CD4-positive, alpha-beta T cell treated with Interleukin-15 for 1 hour (primary cell): Measurements from ENCODE around the gene DNAH1.
A peak's percentile ranks its signal among the peaks of the same experiment; 100 is the strongest.

Experiments used
- DNase-seq: peaks from one replicate; pipeline ENCODE4 v3.0.0-alpha.2; 2020

Gene DNAH1

GRCh38 chr3:52406791-52407510 lies 90.8 kb downstream of the DNAH1 start:
- peak; percentile 11 for DNase-seq

DNA sequence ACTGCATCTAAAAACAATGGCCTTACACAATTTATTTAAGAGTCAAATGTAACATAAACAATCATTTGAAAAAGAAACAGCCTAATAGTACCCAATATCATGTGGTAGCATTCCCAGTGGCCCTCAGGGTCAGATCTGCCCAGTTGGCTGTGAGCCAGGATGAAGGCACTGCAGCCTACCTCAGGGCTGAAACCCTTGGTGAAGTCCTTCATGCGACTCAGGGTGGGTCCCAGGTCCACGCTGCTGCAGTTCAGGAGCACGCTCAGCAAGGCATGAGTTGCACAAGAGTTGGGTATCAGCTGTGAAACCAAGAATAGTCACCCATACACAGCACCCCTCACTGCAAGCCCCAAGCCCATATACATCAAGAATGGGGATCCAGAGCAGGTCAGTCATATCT lies 91.7 kb downstream of the DNAH1 start:
- DNase-seq, result no peak

DNA sequence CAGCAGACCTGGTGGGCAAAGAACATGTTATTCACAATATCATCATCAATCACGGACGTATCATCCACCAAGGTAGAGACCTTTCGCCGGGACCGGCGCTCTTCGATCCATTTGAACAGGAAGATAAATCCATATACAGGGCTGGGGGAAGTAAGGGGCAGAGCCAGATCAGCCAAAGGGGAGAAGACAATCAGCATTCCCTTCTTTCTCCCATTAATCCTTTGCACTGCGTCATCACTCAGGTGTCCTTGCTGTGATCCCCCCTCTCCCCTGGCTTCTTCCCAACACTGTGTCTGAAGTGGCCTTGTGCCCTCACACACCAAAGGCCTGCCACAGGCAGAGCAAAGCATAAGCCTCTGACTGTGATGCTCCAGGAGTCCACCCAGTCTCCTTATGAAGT lies 92.3 kb downstream of the DNAH1 start:
- no peak for DNase-seq

DNA sequence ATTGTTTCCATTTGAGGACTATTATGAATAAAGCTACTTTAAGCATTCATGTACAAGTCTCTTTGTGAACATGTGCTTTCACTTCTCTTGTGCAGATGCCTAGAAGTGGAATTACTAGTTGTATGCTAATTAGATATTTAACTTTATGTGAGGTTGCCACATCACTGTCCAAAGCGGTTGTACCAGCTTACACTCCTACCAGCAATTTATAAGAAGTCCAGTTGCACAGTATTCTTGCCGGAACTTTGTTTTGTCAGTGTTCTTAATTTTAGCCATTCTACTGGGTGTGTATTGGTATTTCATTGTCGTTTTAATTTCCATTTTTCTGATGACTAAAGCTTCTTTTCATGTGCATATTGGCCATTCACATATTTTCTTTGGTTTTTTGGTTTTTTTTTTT lies 99.7 kb downstream of the DNAH1 start:
- DNase-seq, result no peak

DNA sequence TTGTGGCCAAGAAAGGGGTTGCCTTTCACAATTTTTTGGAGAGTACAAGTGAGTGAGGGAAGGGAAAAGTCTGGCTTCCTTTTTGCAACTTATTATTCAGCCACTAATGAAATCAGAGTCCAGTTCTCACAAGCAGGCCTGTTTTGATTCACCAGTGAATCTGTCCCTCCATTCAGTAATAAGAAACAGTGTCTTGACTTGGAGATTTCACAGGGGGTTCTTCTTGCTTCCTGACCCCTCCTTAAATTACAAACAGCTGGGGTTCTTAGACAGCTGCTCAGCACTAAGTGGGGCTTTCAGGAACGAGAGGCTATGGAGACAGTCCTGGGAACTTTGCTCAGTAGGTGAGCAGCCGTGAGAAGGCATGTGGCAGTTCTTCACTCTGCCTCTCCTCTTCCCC lies 104.3 kb downstream of the DNAH1 start:
- no peak for DNase-seq

DNA sequence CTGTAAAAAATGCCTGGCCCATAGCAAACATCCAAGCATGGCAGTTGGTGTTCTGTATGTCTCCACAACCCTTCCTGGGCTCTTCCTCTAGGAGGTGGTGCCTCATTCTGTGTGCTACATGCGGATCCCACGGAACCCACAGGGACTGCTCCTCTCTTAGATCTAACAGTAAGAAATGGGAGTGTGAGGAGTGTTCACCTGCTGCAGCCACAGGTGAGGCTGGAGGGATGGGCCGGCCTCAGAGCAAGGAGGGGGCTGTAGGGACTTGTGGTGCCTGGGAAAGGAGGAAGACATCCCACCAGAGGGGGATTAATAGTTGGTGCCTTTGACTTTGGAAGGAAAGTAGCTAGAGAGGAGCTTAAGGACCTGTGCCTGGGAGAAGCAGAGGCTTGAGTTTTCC lies 106.5 kb downstream of the DNAH1 start:
- DNase-seq, result no peak

DNA sequence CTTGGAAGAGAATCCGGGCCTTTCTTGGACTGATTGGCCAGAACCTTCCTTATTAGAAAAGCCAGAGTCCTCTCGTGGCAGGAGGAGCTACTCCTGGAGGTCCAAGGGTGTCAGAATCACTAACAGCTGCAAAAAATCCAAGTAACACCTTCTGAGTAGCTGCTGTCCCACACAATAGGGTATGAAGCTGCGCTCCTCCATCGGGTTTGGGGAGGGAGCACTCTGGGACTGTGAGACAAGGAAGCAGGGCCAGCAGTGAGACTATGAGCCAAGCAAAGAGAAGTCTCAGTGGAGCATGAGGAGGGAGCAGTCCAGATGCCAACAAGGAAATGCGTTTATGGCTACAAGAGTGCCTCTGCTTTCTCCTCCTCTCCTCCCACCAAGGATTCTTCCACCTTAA lies 107.1 kb downstream of the DNAH1 start:
- DNase-seq, result no peak

- peak; percentile 45 for DNase-seq
Measured at GRCh38 chr3:52428151-52429005, 112.3 kb downstream of the DNAH1 start.

DNA sequence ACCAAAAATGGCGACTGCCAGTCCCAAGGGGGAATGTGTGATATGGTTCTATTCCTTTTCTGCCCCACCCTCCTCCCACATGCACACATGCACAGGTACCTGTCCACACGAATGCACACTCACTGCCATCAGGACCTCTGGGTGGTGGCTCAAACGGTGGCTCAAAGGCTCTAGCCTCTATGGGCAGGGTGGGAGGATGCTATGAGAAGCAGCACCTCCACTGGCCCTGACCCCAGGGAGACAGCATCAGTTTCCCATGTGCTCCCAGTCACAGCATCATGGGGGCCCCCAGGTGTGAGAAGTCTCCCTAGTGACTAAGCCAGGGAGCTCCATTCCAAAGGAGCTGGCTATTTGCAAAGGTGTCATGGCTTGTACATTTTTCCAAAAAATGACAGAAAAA lies 112.9 kb downstream of the DNAH1 start:
- DNase-seq, result no peak

- DNase-seq, result no peak
Measured at GRCh38 chr3:52429779-52430415, 113.8 kb downstream of the DNAH1 start.

GRCh38 chr3:52430416-52430810 lies 114.3 kb downstream of the DNAH1 start:
- no peak for DNase-seq

DNA sequence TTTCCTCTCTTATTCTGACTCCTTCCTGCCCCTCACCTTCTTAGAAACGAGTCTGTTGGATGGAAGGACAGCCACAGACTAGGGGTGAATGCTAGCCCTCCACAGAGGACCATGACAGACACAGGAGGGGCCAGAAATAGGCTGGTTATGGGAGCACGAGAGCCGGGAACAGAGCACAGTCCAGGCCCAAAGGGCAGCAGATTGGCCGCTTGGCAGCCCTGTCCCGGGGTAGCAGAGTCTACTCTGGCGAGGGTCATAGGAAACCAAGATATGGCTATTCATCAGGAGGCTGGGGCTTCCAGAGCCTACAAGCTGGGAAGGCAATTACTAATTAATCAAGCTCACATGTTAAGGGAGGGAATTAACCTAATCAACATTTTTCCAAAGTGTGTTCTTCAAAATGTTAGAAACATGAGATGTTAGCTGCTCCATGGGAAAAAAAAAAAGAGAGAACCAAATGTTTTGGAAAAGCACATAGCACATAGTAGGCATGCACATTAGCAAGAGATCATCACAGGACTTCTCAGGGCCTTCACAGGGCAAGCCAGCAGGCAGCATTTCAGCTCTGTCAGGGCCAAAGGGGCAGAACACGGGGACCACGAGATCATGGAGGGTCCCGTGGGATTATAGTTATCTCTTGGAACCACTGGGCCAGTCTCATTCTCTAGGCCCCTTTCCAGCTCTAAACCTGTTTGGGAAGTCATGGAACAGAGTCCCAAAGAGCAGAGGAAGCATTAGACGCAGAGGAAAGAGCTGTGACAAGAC lies 115.5 kb downstream of the DNAH1 start:
- no peak for DNase-seq

DNA sequence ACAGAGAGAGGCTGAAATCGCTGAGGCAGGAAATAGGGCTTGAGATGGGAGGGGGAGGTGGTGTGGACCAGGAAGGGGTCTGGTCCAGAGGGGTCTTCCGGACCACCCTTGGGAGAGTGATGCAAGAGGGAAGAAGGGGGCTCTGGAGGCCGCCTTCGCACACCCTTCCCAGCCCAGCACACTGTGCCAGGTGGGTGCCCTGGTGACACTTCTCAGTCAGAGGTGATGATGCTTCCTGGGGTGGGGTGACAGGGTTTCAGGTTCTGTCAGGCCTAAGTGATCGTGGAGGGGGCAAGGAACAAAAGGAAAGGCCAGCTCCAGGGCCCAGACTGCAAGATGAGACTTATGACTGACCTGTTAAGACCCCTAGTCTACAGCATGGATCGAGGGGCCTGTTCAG lies 116.1 kb downstream of the DNAH1 start:
- DNase-seq, result peak; percentile 2

DNA sequence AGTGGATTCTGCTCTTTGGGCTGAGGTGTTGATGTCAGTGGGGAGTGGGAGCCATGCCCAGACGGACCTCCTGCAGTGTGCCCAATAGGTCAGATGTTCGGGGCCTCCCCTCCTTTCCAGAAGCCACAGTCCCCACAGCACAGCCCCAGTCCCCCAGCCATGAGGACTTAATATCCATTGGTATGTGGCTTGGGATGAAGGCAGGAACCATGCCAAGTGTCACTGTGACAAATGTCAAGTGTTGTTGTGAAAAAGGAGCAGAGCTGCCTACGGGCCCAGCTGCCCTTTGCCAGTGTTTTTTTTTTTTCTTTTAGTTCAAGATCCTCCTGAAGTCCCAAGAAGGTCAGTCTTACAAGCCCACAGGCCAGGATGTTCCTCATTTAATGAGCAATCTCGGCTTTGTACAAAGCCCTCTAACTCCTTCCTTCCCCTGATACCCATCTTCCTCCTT lies 116.6 kb downstream of the DNAH1 start:
- DNase-seq, result peak; percentile 12

GRCh38 chr3:52433328-52433995 lies 117.3 kb downstream of the DNAH1 start:
- peak; percentile 14 for DNase-seq

GRCh38 chr3:52433996-52434479 lies 117.9 kb downstream of the DNAH1 start:
- DNase-seq, result no peak

DNA sequence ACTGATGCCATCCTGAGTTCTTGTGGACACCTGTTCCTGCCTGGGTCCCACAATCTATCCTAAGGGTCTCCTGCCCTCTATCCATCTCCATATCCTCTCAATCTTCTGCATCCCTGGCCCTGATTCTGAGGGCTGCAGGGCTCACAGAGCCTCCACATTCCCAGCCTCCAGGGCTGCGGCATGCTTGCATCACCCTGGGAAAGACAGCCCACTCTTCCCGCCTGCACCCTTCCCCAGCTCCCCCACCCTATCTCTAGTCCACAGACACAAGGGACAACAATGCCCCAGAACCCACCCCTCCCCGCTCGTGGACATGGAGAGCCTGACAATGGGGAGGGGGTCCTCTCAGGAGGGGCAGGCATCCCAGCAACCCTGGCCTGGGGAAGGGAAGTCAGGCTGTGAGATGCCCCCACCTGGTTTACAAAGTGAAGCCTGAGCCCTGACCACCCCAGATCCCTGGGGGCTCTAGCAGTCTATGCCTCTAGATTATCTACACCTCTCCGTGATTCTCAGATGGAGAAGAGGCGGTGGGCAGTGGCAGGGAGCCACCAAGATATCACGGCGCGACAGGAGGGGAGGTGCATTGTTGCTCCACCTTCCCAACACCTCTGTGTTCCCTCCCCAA lies 118.5 kb downstream of the DNAH1 start:
- peak; percentile 12 for DNase-seq

GRCh38 chr3:52435246-52436101 lies 119.4 kb downstream of the DNAH1 start:
- no peak for DNase-seq

- DNase-seq, result no peak
Measured at GRCh38 chr3:52436500-52437149, 120.5 kb downstream of the DNAH1 start.
